GM19328 (cell line): Measurements from ENCODE around the gene POLR2C.
A peak's percentile ranks its signal among the peaks of the same experiment; 100 is the strongest.

Experiments
- ATAC-seq: cut with Tn5 transposase; IDR thresholded peaks from one replicate; pipeline ENCODE4 v1.9.1; 2021; ENCODE audit warnings: mild to moderate bottlenecking, moderate library complexity; ENCODE audit not compliant: unreplicated experiment

The POLR2C gene

DNA sequence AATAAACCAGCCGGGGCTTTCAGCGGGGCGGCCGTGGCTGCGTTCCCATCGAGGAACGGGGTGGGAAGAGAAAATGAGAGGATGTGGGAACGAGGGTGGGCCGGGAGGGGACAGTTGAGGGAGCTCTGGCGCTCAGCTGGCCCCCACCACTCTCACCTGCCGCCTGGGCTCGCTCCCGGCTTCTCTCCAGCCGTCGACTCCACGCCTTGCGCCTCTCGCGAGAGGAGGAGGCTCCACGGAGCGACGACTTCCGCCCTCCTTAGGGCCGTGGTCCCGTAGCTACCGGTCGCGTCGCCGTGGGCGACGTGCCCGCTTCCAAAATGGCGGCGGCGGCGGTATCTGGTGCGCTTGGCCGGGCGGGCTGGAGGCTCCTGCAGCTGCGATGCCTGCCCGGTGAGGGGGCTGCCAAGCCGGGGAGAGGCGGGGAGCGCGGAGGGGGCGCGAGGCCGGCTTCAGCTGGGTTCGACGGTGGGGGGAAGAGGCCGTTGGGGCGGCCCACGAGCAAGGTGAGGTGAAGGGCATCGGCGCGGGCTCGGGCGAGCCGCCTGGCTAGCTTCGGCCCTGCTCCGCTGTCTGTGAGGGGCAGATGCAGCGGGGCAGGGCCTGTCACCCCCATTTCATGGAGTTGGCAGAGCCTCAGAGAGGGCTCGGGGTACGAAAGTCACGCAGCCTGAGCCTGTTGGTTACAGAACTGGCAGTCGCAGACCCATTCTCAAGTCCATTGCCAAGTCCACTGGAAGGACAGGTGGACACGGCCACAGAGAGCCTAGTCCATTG is 15.1 kb upstream of the POLR2C start, which contains the start of the genes CIAPIN1 and COQ9:
Gene CIAPIN1 (minus strand): TSS at position 200 of the 777 bp plus-strand sequence. CDS start 6,457 bp downstream, outside the sequence.
Gene COQ9 (plus strand): TSS at position 294 of the 777 bp plus-strand sequence. CDS start 27 bp downstream, at position 321.
- ATAC-seq, result peak; percentile 97

DNA sequence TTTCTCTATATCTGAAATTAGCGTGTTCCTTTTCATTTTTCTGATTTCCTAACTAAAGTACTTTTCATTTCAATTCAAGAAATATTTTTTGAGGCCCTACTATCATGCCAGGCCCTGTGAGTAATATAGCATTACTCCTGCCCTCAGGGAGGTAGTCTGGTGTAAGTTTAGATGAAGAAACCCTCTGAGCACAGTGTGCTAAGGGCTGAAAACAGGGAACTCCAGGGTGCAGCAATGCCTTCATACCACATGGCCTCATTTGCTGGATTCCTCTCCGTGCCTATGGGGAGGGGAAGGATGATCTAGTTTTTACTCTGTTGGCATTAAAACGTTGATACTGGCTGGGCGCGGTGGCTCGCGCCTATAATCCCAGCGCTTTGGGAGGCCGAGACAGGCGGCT is 10.5 kb upstream of the POLR2C start:
- no peak for ATAC-seq

DNA sequence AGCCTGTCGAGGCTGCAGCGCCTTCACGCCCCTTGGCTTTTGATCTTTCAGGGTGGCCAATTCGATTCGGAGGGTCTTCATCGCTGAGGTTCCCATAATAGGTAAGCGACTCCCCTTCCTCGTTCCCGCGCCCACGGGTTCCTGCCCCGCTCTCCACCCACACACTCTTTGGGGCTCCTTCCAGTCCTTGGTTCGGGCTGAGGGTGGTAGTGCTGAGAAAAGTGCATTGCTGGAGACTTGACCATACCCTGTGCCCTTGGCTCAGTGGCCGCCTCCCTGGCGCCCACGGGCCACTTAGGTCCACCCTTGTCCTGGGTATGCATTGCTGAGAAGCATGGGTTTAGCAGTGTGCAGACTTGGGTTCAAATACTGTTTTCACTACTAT is 491 bp downstream of the POLR2C start:
- no peak for ATAC-seq

DNA sequence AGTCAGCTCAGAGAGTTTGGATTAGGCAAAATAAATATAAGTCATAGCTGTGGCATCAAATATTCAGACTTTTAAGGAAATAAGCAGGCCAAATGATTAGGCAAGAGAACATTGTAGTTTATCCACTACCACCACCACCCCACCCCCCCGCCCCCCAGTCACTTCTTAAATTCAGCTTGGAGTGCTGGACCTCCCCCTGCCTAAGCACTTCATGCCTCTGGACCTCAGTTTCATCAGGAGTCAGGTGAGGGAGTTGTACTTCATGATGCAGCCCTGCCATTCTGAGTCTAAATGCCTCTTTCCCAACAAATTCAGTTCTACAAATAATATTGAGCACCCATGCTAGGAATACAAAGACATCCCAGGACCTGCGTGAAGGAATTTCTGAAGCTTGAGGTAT is 2.0 kb downstream of the POLR2C start:
- no peak for ATAC-seq

GRCh38 chr16:57468346-57468745 is 5.9 kb downstream of the POLR2C start:
- no peak for ATAC-seq

GRCh38 chr16:57469046-57469445 is 6.6 kb downstream of the POLR2C start:
- ATAC-seq, result no peak

DNA sequence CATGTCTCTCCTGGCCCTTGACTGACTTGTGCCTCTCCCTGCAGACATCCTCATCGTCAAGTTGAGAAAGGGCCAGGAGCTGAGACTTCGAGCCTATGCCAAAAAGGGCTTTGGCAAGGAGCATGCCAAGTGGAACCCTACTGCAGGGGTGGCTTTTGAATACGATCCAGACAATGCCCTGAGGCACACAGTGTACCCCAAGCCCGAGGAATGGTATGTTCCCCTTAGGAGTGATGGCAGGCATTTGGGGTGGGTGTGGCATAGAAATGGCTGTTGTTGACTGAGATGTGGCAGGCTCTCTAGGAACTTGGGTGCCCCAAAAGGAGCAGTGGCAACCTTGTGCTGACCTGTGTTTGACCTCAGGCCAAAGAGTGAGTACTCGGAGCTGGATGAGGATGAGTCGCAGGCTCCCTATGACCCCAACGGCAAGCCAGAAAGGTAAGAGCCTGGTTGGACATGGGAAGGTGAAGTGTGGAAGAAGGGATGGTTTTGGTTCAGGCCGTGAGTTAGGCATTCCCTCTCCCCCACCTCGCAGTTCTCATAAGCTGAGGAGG is 7.5 kb downstream of the POLR2C start:
- ATAC-seq, result no peak

- ATAC-seq, result no peak
These were observed 8.2 kb downstream of the POLR2C start for GRCh38 chr16:57470711-57471110.

- no peak for ATAC-seq
These were observed 8.7 kb downstream of the POLR2C start for GRCh38 chr16:57471209-57471608.

DNA sequence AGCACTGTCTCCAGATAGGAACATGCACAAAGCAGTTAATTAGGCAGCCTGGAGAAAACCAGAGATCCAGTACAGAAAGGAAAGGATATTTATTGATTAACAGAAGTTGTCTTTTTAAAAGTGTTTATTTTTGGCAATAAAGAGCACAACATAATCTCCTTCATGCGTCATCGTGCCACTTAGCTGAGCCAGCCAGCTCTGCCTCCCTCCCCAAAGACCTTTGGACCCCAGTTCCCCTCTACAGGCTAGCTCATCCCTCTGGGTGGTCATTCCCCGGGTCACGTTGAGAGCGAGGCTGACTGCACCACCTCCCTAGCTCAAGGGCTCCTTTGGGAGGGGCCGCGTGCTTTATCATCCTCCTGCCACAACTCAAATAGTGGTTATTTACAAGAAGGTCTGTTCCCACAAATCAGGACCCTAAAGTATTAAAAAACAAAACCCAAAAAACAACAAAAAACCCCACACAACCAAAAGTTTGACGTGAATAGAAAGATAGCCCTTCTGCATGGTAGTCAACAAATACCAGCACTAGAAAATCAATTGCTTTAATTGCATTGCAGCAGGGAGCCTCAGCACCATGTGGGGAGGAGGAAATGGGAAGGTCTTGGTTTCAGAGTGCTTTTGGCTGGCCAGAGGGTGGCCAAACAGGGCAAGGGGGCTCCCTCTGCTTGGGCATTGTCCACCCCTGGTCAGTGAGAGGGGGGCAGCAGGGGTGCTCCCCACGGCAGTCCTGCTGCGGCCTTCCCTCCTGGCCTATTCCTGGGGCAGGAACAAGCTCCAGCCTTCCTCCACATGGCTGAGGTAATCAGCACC is 9.6 kb downstream of the POLR2C start:
- no peak for ATAC-seq

- ATAC-seq, result no peak
These were observed 10.2 kb downstream of the POLR2C start for GRCh38 chr16:57472665-57473060.

- ATAC-seq, result no peak
These were observed 10.8 kb downstream of the POLR2C start for GRCh38 chr16:57473176-57473840.

GRCh38 chr16:57473906-57474305 is 11.4 kb downstream of the POLR2C start:
- ATAC-seq, result no peak

GRCh38 chr16:57474671-57475661 is 12.5 kb downstream of the POLR2C start:
- no peak for ATAC-seq

DNA sequence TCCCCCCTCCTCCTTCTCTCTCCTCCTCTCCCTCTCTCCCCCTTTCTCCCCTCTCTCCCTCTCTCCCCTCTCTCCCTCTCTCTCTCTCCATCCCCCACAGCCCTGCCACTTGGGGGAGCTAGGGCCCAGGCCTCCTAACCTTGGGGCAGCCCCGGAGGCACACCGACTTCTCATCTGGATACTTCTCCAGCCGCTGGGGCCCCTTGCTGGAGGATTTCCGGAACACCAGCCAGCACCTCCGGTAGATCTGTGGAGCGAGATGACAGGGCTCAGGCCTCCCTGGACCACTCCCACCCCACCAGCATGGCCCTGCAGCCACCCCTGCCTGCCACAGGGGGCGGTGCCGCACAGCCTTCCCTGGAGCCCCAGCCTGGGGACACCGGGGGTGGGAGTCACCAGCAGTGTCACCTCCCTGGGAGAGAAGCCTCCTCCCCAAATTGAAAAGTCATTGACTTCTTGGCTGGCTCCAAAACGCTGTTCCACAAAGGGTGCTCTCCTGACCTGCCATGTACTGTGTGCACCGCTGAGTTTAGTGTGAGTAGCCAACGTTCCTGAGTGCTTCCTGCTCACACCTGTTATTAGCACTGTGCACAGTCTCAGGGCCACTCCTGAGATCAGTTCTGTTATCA is 13.3 kb downstream of the POLR2C start:
- ATAC-seq, result peak; percentile 87

DNA sequence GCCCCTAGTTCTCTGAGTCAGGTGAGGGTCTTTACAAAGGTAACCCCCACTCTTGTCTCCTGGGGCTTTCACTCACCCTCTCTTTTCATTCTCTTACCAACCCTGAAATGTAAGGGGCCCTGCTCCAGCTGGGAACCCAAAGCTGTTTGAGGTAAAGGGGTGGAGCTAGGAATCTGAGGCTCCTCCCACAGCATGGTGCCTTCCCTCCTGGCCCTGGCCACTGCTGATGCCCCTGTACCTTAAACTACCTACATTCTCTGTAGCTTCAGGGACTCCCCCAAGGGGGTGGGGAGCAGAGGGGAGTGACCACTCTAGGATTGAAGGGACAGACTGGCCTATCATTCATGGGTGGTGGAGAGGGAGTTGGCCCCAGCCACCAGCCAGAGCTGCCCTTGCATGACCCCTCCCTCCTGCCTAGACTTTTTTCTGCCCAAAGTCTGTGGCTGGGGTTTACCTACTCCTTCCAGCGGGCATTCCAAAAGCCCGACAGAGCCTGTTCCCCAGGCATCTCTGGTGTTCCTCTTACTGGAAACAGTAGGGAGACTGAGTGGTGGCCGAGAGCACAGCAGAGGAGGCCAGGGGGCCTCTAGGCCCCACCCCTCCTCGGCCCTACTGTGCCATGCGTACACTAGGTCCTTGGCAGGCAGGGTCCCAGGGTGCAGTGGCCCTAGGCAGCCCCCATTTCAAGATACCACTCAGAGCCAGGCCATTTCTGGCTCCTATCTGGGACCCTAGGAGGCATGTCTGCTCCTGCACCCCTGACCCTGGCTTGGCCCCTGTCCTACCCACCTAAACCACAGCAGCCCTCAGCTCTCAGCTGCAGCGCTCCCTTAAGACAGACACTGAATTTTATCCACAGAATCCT is 14.3 kb downstream of the POLR2C start:
- ATAC-seq, result no peak

GRCh38 chr16:57477531-57478202 is 15.2 kb downstream of the POLR2C start:
- ATAC-seq, result no peak
